Tibial nerve (tissue), 4 donors: ENCODE data around the gene RAMAC. TPM values are rescaled to one million over a fixed set of nuclear protein-coding genes. Genes with fewer than 3 reads are reported as not detected.

Source experiments
- DNase-seq, 2 donors: peaks; one replicate each; pipeline ENCODE4 v3.0.0-alpha.2; 2019; ENCODE audit warnings: low spot score in 2 of 2
- H3K27ac ChIP-seq, 4 donors: fragments of 200-600 bp; sonication (generic) in 3 of 4; one replicate each; pipeline ENCODE4 v1.5.1; 2017 to 2019; ENCODE audit warnings: mild to moderate bottlenecking in 1 of 4
- H3K27me3 ChIP-seq, 2 donors: fragments of 200-600 bp; sonication (generic) in 1 of 2; one replicate each; pipeline versions ENCODE4 v1.5.1 to v1.6.0; 2017 to 2019
- H3K36me3 ChIP-seq, 3 donors: fragments of 200-600 bp; sonication (generic); one replicate each; pipeline ENCODE4 v1.5.1; 2018 to 2019
- H3K4me1 ChIP-seq, 4 donors: fragments of 200-600 bp; sonication (generic) in 3 of 4; one replicate each; pipeline ENCODE4 v1.5.1; 2017 to 2019
- H3K4me3 ChIP-seq, 4 donors: fragments of 200-600 bp; sonication (generic) in 3 of 4; one replicate each; pipeline ENCODE4 v1.5.1; 2017 to 2019; ENCODE audit warnings: mild to moderate bottlenecking in 1 of 4, moderate library complexity in 1 of 4
- H3K9me3 ChIP-seq, 4 donors: fragments of 200-600 bp; sonication (generic) in 3 of 4; one replicate each; pipeline ENCODE4 v1.5.1; 2017 to 2019
- CTCF ChIP-seq, 5 experiments: fragments of 200-600 bp in 3 of 5; fragments of 450-650 bp in 2 of 5; sonication (generic) in 3 of 5; IDR thresholded peaks; one replicate each; pipeline ENCODE4 v1.5.1; 2016 to 2019; ENCODE audit warnings: antibody characterized with exemption in 5 of 5, mild to moderate bottlenecking in 3 of 5, moderate library complexity in 2 of 5
- EP300 ChIP-seq, 2 donors: sonication (generic); formaldehyde crosslinking; IDR thresholded peaks; one replicate each; pipeline ENCODE4 v1.6.1; 2017; ENCODE audit warnings: antibody characterized with exemption in 2 of 2, mild to moderate bottlenecking in 1 of 2
- POLR2A ChIP-seq, 2 donors: fragments of 450-650 bp; IDR thresholded peaks; one replicate each; pipeline ENCODE4 v1.6.1; 2017; ENCODE audit warnings: antibody characterized with exemption in 2 of 2, mild to moderate bottlenecking in 2 of 2, moderate library complexity in 2 of 2
- WGBS, 2 donors: methylation state at CpG; one replicate each; pipeline ENCODE4 v1.1.5; 2018; 5-methylcytosine and 5-hydroxymethylcytosine counted together
- total RNA-seq, 4 donors: library from RNA; depleted of rRNA; stranded (reverse); fragments of >200 nt; gene quantifications; one replicate each; pipeline ENCODE4 v1.1.0, GENCODE V29; 2016

Gene RAMAC
- total RNA-seq, 4 donors from 2014 or later, result 6.9 to 20.4 (median 15.8) TPM

DNA sequence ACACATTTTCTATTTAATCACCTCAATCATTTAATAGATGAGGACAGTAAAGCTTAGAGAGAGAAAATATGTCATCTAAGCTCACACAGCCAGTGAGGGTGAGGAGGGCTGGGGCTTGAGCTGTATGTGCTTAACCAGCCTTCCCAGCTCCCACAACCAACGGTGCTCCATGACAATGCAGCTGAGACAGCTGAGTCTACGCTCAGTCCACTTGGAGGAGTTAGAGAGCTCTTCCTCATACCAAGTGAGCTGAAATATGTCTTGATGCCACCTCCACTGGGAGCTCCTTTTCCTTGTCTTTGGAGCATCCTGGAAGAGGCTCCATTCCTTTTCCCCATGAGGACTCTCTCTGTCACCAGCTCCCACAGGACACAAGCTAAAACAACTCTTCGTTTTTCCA is 42.8 kb upstream of the RAMAC start:
- Histone ChIP-seq H3K27me3 (no peaks in the 10 kb centered on the region), H3K27ac (no peak overlapping the region), H3K4me1 (no peaks in the 10 kb centered on the region), H3K9me3 (no peaks in the 10 kb centered on the region), H3K4me3 (no peak overlapping the region), H3K36me3 (no peaks in the 10 kb centered on the region)
- DNase-seq, result no peak
- 63 to 71% methylated on average over 3 of the region's 3 CpGs for WGBS, 2 donors
- no peak for TF ChIP-seq POLR2A (IDR thresholded peaks at IDR 0.05)

DNA sequence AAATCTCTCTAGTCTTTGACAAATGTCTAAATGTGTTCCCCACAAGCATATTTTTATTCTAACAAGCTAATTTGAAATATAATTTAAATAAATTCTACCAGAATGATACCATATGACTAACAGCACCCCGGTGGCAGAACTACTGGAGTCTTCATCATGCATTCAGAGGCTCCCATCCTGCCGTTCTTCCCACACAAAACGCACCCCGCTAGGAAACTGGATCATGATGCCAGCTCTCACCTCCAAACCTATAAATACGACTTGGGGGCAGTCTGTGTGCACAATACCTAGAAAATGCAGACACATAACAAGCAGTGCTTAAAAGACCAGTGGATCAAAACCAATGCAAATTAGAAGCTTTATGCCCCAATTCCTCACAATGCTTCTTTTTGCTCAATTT is 42.0 kb upstream of the RAMAC start:
- Histone ChIP-seq H3K9me3 (no peaks in the 10 kb centered on the region), H3K4me3 (no peak overlapping the region), H3K36me3 (no peaks in the 10 kb centered on the region), H3K4me1 (no peaks in the 10 kb centered on the region), H3K27me3 (peaks cover 0 to 3% of the 10 kb centered on the region in 2 donors), H3K27ac (no peak overlapping the region)
- no peak for DNase-seq
- TF ChIP-seq CTCF (IDR thresholded peaks at IDR 0.05) (no peak), POLR2A (IDR thresholded peaks at IDR 0.05) (no peak), EP300 (IDR thresholded peaks at IDR 0.05) (no peak)
- WGBS, 2 donors, result 82 to 90% methylated on average over 5 of the region's 5 CpGs

DNA sequence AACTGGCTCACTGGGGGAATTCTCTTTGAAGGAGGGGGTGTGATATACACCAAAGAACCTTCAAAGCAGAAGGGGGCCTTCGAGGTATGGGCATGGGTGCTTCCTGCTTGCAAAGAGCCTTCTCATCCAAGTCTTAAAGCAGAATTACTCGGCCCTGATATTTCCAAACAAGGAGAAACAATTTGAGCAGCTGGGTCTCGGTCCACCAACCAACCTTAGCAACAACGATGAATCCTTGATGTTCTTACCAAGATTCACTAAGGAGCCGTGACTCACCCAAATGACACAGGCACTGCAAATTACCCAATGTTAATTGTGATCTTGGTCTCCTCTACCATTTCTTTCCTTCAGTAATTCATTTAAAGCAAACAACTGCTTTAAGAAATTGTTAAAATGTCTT is 41.2 kb upstream of the RAMAC start:
- TF ChIP-seq EP300 (IDR thresholded peaks at IDR 0.05) (no peak), CTCF (IDR thresholded peaks at IDR 0.05) (no peak), POLR2A (IDR thresholded peaks at IDR 0.05) (no peak)
- WGBS, 2 donors, result 70 to 77% methylated on average over 5 of the region's 5 CpGs
- no peak for DNase-seq
- H3K36me3 ChIP-seq, result no peaks in the 10 kb centered on the region
- H3K4me1 ChIP-seq, result no peaks in the 10 kb centered on the region
- H3K9me3 ChIP-seq, result no peaks in the 10 kb centered on the region
- peaks cover 0 to 10% of the 10 kb centered on the region in 2 donors for H3K27me3 ChIP-seq
- no peak overlapping the region for H3K27ac ChIP-seq
- no peak overlapping the region for H3K4me3 ChIP-seq

GRCh38 chr15:82945326-82945725 is 40.7 kb upstream of the RAMAC start:
- no peak for TF ChIP-seq POLR2A (IDR thresholded peaks at IDR 0.05)
- TF ChIP-seq CTCF (IDR thresholded peaks at IDR 0.05), result no peak
- no peak for TF ChIP-seq EP300 (IDR thresholded peaks at IDR 0.05)
- WGBS, 2 donors, result 82 to 84% methylated on average over 5 of the region's 5 CpGs
- no peak overlapping the region for H3K4me3 ChIP-seq
- no peak overlapping the region for H3K27ac ChIP-seq
- no peaks in the 10 kb centered on the region for H3K9me3 ChIP-seq
- no peaks in the 10 kb centered on the region for H3K36me3 ChIP-seq
- H3K4me1 ChIP-seq, result no peaks in the 10 kb centered on the region
- DNase-seq, result no peak
- peaks cover 0 to 13% of the 10 kb centered on the region in 2 donors for H3K27me3 ChIP-seq

DNA sequence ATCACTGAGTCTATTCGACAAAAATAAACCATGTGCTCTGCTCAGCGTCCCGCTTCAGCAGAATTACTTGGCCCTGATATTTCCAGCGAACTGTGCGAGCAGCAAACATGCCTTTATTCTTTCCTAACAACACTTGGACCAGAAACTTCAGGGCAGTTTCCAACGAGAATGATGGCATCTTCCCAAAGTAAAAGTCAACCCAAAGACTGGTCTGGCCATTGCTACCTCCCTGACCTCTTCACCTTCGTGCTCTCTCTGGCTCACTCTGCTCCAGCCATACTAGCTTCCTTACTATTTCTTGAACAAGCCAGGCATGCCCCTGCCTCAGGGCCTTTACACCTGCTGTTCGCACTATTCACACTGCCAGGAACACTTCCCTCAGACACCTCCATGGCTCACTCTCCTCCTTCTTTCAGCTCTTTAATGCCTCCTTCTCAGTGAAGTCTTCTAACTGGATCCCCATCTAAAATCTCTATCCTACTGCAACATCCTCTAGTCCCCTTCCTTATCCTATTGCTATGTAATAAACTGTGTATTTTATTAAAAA is 39.8 kb upstream of the RAMAC start:
- no peak for TF ChIP-seq EP300 (IDR thresholded peaks at IDR 0.05)
- TF ChIP-seq POLR2A (IDR thresholded peaks at IDR 0.05), result no peak
- peaks cover 0 to 16% of the 10 kb centered on the region in 2 donors for H3K27me3 ChIP-seq
- H3K4me3 ChIP-seq, result no peak overlapping the region
- H3K9me3 ChIP-seq, result no peaks in the 10 kb centered on the region
- H3K4me1 ChIP-seq, result no peaks in the 10 kb centered on the region
- no peak for DNase-seq
- no peaks in the 10 kb centered on the region for H3K36me3 ChIP-seq
- no peak overlapping the region for H3K27ac ChIP-seq
- WGBS, 2 donors, result 90 to 92% methylated on average over 8 of the region's 8 CpGs

DNA sequence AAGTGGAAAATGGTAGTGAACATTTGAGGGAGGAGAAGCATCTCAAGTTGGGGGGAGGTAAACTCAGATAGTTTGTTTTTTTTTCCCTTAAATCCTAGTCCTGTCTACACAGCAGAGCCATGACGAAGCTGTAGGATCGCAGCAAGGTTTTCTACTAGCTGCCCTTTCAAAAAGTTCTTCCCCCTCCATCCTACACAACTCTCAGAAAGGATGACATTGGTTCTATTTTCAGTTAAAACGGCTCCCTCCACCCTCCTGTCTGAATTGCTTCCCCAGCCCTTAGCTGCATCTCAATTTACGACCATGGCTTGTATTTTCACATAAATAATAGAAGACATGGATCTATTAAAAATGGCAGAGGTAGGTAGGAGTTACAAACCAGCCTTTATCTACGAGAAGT is 35.7 kb upstream of the RAMAC start:
- Histone ChIP-seq H3K27ac (no peak overlapping the region), H3K36me3 (no peaks in the 10 kb centered on the region), H3K9me3 (no peaks in the 10 kb centered on the region), H3K27me3 (peaks cover 0 to 25% of the 10 kb centered on the region in 2 donors), H3K4me3 (no peak overlapping the region), H3K4me1 (peaks cover 0 to 11% (median 2%) of the 10 kb centered on the region in 4 donors)
- no peak for TF ChIP-seq POLR2A (IDR thresholded peaks at IDR 0.05)
- no peak for TF ChIP-seq EP300 (IDR thresholded peaks at IDR 0.05)
- TF ChIP-seq CTCF (IDR thresholded peaks at IDR 0.05), result no peak
- no peak for DNase-seq
- 72 to 75% methylated on average over 5 of the region's 5 CpGs for WGBS, 2 donors
